Skin of body (tissue), 2 donors: ENCODE measurements around the gene CHD6. TPM values are rescaled to one million over a fixed set of nuclear protein-coding genes. Genes with fewer than 3 reads are reported as not detected.

Source experiments
- DNase-seq: peaks from one replicate; lab custom pipeline; 2025; lab: John Stamatoyannopoulos, UW
- total RNA-seq: library from RNA; depleted of rRNA; stranded (reverse); fragments of >200 nt; gene quantifications from one replicate; pipeline ENCODE4 v1.2.3, GENCODE V29; 2014

The CHD6 gene
- total RNA-seq, 1 donor from 2014 or later: 43.5 TPM

DNA sequence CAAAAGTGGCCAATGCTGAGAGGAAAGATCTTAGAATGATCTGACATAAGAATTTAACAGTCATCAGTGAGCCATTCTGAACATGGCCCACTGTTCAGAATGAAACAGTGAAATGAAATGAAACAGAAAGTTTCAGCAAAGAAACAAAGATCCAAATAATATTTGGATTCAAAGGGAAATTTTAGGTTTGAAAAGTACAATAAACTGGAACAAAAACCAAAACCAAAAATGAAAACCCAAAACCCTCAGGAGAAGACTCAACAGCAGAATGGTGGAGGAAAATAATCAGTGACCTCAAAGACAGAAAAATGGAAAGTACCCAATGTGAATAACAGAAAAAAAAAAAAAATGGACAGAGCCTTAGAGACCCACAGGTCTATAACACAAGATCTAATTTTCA, 185.4 kb downstream of the CHD6 start:
- no peak for DNase-seq

DNA sequence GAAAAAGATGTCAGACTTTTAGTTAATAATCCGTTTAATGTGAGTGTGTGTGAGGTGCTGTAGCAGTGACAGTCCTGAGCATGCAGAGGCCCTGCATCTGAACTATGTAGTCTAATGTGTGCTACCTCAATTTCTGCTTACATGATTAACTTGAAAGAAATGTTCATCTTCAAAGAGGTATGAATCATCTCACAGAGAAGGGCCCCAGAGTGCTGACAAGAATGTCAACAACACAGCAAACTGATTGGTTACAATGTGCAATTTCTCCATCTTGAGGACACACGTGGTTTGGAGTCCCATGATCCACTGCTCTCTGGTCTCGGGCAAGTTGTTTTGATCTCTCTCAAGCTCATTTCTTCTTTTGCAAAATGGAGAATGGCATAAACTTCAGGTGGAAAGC, 189.9 kb downstream of the CHD6 start:
- DNase-seq: no peak

DNA sequence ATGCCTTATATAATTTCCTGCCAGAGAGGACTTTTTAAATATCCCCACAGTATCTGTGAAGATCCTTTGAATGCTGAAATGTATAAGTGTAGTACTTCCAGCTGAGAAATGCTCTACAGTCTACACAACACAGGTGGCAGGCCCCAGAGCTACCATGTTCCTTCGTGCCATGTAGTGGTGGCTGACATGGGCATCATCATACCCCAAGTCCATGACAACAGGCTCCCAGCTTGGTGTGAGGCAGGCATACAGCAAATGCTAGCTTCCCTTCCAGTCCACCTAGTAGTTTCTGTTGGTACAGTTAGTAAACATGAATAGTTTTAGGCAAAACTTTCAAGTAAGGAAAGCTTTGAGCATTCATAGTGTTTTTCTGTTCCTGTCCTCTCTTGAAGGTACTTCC, 190.3 kb downstream of the CHD6 start:
- no peak for DNase-seq

DNA sequence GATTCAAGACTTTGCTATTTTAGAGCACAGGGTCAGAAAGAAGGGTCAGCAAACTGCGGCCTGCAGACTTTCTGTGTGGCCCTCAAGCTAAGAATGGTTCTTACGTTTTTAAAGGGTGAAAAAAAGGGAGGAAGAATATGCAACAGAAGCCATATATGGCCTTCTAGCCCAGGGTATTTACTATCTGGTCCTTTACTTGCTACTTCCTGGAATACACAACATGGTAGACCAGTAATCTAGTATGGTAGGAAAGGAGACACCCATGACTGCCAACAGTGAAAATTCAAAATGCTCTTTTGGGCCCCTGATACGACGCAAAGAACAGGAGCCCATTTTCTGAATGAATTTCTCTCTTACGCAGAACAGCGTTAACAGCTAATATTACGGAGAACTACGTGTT, 191.2 kb downstream of the CHD6 start:
- no peak for DNase-seq

DNA sequence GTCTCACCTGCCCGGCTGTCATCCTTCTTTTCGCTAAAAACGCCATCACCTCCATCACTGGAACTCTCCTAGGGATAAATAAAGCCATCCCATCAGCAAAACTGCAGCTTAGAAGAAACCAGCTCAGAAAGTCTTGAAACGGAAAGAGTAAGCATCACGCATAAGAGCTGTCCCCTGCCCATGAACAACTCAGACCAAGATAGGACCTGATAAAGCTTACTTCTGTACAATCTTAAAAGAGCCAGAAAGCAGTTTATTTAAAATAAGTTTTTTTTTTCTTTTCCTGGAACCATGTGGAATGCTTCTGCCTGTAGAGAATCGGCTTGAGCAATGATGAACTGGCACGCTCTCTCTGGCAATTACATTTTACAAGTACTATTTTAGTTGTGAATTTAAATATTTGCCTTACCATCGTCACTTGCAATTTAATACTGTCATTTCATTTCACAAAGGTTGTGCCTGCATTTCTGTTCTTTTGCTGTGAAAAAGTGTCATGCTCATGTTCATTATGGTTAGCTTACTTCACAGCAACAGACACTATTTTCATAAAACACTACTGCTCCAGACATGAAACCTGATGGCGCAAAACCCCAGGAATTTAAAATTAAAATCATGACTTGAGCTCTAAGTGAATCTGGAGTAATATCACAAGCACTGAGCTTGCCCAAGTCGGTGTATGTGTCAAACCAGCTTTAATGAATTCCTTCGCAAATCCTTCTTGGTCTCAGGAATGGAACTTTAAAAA, 191.9 kb downstream of the CHD6 start:
- no peak for DNase-seq

DNA sequence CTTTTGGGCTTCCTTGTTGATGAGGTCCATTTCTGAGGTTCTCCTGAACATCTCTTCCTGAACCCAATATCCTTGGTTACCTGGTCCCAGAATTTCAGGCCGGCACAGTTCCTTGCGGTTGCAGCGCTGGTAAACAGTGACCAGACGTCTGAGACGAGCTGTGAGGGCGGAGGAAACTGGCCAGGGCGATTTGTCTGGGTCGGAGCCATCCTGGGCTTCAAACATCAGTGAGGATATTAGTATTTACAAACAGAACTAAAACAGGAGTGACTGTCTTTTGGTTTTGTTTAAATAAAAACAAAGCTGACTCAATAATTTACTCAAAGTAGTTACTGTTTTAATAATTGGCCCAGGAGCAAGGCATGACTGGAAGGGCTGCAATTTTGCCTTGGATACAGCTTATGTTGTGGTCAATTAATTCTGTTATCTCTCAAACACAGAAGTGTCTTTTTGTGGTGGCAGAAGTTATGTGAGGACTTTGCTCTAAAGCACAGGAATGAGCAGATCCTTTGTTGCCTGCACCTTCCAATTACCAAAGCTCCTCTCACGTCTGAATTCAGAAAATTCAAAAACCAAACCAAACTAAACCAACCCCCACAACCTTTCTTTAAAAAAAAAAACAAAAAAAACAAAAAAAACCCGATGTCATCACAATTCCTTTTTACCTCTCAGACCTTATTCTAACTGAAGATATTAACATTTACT, 192.8 kb downstream of the CHD6 start:
- DNase-seq: no peak

DNA sequence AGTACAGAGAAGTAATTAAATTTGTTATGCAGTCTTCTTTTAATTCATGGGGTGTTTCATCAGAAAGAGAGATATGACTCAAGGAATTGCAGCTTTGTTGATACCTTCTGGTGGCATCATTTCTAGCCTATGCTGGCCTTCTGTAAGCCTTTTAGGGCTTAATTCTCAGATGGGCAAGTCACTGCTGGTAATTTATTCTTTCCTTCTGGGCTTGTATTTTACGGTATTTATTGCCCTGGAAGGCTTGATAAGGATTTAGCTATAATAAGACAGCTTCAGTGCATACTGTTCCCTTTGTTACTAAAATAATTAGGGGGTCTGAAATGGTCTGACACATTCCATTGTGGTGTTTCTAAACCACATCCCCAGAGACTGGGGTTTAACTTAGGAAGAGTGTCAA, 193.6 kb downstream of the CHD6 start:
- DNase-seq: no peak

DNA sequence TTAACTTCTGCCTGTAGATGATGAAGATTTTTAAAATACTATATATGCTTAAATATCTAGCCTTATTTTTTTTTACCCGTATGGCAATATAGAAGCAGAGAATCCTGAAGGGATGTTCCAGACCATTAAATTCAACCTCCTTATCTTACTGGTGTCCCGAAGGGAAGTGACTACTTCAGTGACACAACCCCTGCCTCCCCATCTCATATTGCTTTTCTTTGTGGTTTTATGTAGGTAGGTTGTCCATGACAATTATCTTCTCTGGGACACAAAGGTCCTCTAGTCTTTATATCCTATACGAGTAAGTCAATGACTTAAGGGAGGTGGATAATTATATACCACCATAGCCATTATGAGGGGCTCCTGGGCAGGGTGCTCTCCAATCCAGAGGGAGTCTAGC, 194.2 kb downstream of the CHD6 start:
- DNase-seq: no peak

DNA sequence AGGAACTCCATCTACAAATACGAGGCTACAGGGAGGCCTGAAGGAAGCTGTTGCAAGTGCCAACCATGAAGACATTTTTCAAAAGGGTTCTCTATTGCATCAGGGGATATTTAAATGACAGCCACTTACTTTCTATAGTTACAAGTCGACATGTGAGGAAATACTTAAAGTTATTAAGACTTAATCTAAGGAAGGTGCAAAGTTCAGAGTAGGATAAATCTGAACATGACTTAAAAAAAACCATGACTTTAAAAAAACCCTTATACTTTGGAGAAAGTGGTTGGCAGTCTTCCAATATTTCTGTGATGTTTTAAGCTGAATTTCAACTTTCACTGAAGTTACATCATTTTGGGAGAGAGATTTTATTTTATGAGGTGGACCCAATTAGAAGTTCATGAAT, 195.2 kb downstream of the CHD6 start:
- no peak for DNase-seq

DNA sequence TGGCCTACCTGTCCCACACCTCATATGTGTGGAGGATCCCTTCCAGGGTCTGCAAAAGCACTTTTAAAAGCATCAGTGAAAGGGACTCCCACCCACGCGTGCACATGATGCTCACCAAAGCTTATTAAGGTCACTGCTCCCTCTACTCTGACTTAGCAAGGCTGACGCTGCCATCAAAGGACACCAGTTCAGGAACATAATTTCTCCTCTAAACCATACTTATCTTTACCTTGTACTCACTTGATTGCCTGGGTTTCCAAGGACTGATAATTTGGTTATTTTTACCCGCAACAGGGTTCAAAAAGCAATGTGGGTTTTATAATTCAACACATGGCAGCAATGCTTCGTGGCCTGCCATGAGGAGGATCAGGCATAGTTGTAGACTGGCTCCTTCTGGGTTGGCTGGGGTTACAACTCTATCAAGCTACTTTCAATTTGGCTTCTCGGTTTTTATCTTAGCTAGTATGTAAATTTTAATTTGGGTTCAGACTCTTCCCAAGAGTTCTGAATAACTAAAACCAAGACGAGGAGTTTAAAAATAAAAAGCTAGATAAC, 199.4 kb downstream of the CHD6 start:
- no peak for DNase-seq

DNA sequence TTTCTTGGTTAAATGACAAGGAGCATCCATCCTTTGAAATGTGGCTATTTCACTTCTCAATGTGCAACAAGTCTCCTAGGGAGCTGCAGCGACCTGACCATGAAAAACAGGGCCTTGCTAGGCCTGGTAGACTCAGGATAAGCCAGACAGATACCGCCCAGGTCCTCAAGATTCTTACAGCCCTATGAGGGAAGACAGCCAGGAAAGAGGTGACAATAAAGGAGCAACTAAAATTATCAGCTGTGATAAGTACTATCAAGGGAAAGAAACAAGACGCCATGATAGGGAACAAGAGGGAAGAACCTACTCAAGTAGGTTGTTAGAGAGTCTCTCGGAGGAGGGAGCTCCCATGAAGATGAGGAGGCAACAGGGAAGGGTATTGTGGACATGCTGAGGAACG, 200.1 kb downstream of the CHD6 start:
- DNase-seq: no peak

DNA sequence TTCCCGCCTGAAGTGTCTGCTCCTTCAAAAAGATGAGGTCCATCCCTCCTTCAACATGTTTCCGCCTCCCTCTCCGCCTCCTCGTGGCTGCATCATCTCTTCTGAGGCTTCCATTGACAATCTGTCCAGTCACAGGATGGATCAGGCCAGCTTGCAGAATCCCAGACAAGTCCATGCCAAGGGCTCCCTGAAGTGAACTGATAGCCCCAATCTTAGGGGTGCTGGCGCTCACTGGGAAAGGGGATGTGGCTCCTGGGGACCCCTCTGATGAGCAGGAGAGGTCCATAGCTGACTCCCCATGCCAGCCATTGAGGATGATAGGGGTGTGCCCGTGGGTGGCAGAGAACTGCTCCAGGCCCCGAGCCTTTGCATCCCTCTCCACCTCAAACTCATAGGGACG, 203.0 kb downstream of the CHD6 start:
- no peak for DNase-seq

DNA sequence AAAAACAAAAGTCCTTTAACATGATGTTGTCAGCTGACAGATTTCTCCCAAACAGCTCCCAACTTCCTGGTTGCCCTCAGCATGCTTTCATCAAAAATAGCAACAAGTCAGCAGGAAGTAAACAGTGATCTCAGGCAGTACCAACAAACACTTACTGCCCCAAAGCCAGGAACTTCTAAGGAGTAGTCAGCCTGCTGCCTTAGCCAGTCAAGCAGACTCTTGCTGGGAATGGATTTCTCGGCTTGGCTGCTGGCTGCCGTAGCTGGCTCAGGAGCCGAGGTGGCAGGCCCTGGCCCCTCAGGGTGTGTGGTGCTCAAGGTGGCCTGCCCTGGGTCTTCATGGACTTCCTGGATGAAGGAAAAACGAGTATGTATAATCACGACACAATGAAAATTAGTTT, 205.0 kb downstream of the CHD6 start:
- no peak for DNase-seq

DNA sequence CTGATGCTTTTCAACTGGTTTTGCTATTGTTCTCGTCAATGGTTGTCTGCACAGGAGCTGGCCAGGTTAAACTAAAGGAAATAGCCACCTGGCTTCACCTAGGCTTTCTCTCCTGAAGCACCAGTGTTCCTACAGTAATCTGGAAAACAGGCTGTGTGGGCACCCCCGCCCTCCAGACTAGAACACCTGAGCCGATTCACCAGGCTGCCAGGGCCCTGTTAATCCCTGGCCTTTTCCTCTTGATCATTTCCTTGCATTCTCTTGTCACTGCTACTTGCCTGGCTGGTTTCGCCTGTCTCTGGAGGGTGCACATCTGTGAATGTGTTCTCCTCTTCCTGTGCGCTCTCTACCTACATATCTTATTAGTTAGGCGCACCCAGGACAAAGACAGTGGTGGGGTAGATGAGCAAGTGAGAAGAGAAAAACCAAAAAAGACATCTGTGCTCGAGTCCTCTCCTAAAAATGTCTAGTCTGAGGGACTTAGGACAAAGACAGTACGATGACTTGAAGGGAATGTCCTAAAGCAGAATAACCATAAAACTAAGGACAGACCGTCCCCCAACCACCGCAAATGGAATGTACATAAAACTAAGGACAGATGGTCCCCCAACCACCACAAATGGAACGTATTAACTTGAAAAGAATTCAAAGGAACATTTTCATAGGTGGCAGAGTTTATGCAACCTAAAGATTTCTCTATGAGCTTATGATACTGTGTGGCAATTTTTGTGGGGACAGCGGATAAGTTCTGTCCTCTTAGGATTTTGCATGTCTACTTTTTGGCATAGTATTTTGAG, 205.7 kb downstream of the CHD6 start:
- DNase-seq: no peak

DNA sequence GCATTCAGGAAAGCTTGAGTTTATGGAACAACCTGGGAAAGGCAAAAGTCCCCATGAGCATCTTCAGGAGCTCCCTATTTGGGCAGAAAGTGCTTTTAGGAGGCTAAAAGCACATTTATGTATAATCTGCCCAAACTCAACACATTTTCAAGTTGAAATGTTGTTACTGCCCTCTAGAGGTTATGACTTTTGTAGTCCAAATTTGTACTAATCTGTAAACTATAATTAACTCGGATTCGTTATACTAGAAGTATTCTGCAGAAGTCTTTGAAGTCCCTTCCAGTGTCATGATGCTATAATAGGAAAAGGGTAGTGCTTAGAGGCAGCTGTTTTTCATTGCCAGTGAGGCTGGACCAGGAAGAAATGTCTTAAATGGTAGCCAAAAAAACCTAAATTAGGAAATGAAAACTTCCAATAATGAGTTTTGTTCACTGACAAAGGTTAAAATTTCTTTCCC, 206.8 kb downstream of the CHD6 start:
- peak; percentile 57 for DNase-seq

DNA sequence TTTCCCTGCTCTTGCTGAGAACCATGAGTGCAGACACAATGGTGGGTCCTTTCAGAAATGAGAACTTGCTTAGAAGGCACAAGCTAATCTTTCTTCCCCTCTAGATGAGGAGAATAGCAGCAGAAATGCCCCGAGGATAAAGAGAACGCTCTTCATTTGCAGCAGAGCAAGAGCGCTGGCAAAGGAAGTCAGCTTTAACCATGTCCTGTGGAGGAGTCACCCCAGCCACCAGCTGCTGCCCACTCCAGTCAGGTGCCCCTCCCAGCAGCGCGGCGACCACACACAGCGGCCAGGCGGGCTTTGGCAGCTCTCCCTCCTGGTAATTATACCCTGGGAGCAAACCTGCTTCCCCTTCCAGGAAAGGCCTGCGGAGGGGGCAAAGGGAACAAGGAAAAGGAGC, 209.2 kb downstream of the CHD6 start:
- DNase-seq: no peak

DNA sequence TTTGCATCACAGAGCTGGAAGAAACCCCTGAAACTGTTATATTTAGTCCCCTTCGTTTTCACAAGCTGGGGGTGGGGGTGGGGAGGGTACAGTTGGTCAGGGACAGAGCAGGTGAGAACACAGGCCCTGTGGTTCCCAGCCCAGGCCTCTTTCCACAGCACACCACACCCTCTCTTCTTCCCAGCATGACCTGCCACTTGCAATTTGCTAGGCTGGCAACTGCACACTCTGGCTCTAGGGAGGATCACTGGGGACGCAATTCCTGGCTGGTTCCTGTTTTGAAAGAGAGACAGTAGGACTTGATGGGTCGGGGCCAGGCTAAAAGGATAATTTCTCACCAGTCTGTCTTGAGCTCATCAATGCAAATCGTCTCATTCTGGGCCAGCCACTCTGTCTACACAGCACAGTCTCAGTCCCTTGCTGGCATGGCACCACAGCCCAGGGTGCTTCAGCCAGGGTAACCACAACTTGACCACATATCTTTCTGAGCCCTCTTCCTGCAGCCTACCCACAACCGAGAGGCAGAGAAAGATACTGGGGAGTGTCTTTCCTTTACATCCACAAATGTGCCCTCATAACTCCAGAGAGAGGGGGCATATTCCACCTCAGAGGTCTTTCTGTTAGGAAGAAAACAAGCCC, 209.9 kb downstream of the CHD6 start:
- DNase-seq: no peak

DNA sequence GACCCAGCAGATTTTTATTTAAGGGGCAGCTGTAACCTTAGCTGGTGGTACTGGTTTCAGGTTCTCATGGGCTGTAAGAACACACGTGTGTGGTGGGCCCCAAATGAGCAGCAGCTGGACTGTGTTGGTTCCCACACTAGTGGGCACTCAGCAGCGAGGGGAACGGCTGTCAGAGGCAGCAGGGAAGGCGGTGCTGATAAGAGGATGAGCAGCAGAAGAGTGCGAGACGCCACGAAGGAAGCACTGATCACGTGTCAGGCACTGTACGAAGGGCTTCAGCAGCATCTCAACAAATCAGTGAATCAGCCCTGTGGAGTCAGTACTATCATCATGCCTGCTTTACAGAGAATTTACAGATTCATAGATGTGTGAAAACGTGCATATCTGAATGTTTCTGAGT, 210.6 kb downstream of the CHD6 start:
- no peak for DNase-seq

DNA sequence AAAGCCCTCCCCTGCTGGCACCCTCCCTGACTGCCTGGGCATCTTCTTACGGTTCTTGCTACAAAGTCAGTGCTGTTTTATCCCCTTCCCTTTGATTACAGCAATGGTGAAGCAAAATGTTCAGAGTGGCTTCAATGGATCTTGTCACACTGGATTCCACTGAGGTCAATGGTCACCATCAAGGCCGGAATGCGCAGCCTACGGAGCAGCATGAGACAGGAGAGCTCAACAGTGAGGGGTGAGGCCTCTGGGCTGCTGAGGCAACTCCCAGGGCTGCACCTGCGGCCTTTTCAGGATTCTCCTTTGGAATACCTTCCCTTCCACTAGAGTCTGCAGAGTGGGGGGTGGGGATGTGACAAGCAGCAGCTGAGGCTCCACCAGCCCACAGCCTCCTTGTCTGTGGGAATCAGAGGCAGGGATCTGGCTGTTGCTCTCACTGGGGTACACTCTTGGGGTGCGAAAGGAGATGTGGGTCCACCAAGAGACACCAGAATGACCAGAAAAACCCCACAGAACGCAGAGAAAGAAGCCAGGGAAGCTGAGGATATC, 211.2 kb downstream of the CHD6 start:
- no peak for DNase-seq

DNA sequence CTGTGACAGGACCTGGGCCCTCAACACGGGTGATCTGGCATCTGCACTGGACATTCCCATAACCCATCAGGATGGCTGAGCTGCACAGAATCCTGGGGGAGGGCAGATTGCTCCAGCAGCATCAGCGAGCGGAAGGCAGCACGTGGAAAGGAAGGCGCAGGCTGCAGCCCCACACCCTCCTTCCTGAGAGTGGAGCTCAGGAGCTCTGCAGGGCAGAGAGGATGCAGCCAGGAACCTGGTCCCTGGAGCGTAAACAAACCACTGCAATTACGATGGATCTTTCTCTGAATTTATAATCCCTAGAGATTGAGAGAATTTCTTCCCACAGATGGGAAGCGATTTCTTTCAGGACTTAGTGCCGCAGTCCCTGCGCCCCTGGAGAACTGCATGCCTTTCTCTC, 211.8 kb downstream of the CHD6 start:
- DNase-seq: no peak

DNA sequence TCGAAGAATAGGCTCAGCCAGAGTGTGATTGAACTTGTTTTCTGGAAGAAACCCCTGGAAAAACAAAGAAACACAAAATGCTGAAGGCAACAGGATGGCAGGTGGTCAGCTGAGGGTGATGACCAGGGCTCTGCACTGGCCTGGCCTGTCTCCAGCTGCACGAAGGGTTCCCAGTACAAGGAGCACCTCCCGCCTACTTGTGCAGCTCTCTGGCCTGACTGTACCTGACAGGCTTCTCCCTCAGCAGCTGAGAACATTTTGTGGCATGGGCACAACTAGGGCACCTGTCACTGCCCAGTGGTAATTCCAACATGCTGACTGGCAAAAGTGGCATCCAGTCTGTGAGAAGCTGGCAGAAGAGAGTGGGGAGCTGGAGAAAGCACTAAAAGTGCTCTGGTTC, 212.7 kb downstream of the CHD6 start:
- DNase-seq: no peak
